Activated CD4-positive, alpha-beta T cell treated with anti-CD3 and anti-CD28 coated beads, Interleukin-2, Interleukin-6, amounts not matched to agents 100 ng/mL and 50 ng/mL, durations not matched to agents 16 hours and 8 hours (primary cell): ENCODE results near the gene DNAJC7.
"Not testable (repeated sequence)": the region's sequence is repeated elsewhere in the genome, so short reads cannot be mapped to it uniquely, and the experiment has no call there.

ENCODE experiments used
- DNase-seq: peaks from one replicate; pipeline ENCODE4 v3.0.0-alpha.2; 2020

DNAJC7 gene

GRCh38 chr17:41943492-41943891, 73.7 kb downstream of the DNAJC7 start:
- no peak for DNase-seq

GRCh38 chr17:41942626-41943373, 74.4 kb downstream of the DNAJC7 start:
- no peak for DNase-seq

- no peak for DNase-seq
Measured at GRCh38 chr17:41941168-41941567, 76.1 kb downstream of the DNAJC7 start.

GRCh38 chr17:41939693-41940090, 77.5 kb downstream of the DNAJC7 start:
- no peak for DNase-seq

- no peak for DNase-seq
Measured at GRCh38 chr17:41939044-41939692, 78.1 kb downstream of the DNAJC7 start.

- no peak for DNase-seq
Measured at GRCh38 chr17:41937970-41938954, 79.0 kb downstream of the DNAJC7 start.

GRCh38 chr17:41935641-41936040, 81.6 kb downstream of the DNAJC7 start:
- no peak for DNase-seq

- peak; percentile 17 for DNase-seq
Measured at GRCh38 chr17:41932816-41933389, 84.3 kb downstream of the DNAJC7 start.

- DNase-seq = not testable (repeated sequence)
Measured at GRCh38 chr17:41931715-41932114, 85.5 kb downstream of the DNAJC7 start.

GRCh38 chr17:41930833-41931156, 86.4 kb downstream of the DNAJC7 start:
- DNase-seq = not testable (repeated sequence)

- peak; percentile 97 for DNase-seq
Measured at GRCh38 chr17:41930009-41930832, 87.0 kb downstream of the DNAJC7 start, which contains the start of gene ODAD4. ODAD4 (plus strand) TSS chr17:41930617; CDS start chr17:41930724, 107 bp downstream.

- no peak for DNase-seq
Measured at GRCh38 chr17:41928693-41929251, 88.5 kb downstream of the DNAJC7 start.
